ENCODE data around the gene KLHL29. TPM values are rescaled to one million over a fixed set of nuclear protein-coding genes. Genes with fewer than 3 reads are reported as not detected.

KLHL29 gene
- total RNA-seq, 1 experiment from 2014 or later: 43.1 TPM

GRCh38 chr2:23637011-23637778 lies 252.2 kb downstream of the KLHL29 start:
- intact Hi-C loops (cut with micrococcal nuclease): no loop called here
- no peak for TF ChIP-seq CTCF (IDR thresholded peaks at IDR 0.05; ENCODE audit: unreplicated experiment)
- CTCF ChIA-PET: interaction anchor here (0.6 to 1.6 kb wide), 5 partner anchors 11 to 703 kb away, joined by 3 to 5 read pairs (median 3); no protein-coding TSS in a partner anchor
- peaks cover 12% of the 10 kb centered on the region for H3K36me3 Mint-ChIP-seq (ENCODE audit: insufficient read depth, unreplicated experiment)
- no TSS peak for BruUV-seq (replicated peaks)
- no peak for DNase-seq (ENCODE audit: unreplicated experiment)
- no peak overlapping the region for H3K27ac Mint-ChIP-seq (ENCODE audit: low read depth, unreplicated experiment)
- no peak overlapping the region for H3K4me3 Mint-ChIP-seq (ENCODE audit: unreplicated experiment)
- no peaks in the 10 kb centered on the region for H3K27me3 Mint-ChIP-seq (ENCODE audit: insufficient read depth, unreplicated experiment)
- H3K4me1 Mint-ChIP-seq (ENCODE audit: insufficient read depth, unreplicated experiment): no peaks in the 10 kb centered on the region
- POLR2A ChIA-PET: no interaction called here
- no peaks in the 10 kb centered on the region for H3K9me3 Mint-ChIP-seq (ENCODE audit: unreplicated experiment)

GRCh38 chr2:23639406-23639982 lies 254.5 kb downstream of the KLHL29 start:
- intact Hi-C loops (cut with micrococcal nuclease): no loop called here
- no peak overlapping the region for H3K27ac Mint-ChIP-seq (ENCODE audit: low read depth, unreplicated experiment)

GRCh38 chr2:23640711-23641110 lies 255.7 kb downstream of the KLHL29 start:
- Mint-ChIP-seq H3K9me3 (ENCODE audit: unreplicated experiment) (no peaks in the 10 kb centered on the region), H3K36me3 (ENCODE audit: insufficient read depth, unreplicated experiment) (peaks cover 36% of the 10 kb centered on the region), H3K27me3 (ENCODE audit: insufficient read depth, unreplicated experiment) (no peaks in the 10 kb centered on the region), H3K4me3 (ENCODE audit: unreplicated experiment) (no peak overlapping the region), H3K27ac (ENCODE audit: low read depth, unreplicated experiment) (no peak overlapping the region), H3K4me1 (ENCODE audit: insufficient read depth, unreplicated experiment) (no peaks in the 10 kb centered on the region)
- no TSS peak for BruUV-seq (replicated peaks)
- ChIA-PET POLR2A (no interaction called here), CTCF (interaction anchor here (0.6 kb wide), 1 partner anchor 54 kb away, joined by 3 read pairs; no protein-coding TSS in a partner anchor)
- intact Hi-C loops (cut with micrococcal nuclease): no loop called here
- no peak for TF ChIP-seq CTCF (IDR thresholded peaks at IDR 0.05; ENCODE audit: unreplicated experiment)
- DNase-seq (ENCODE audit: unreplicated experiment): no peak

More at GRCh38 chr2:23639406-23639982, 254.5 kb downstream of the KLHL29 start:
- no peak for DNase-seq (ENCODE audit: unreplicated experiment)
- no peak overlapping the region for H3K4me3 Mint-ChIP-seq (ENCODE audit: unreplicated experiment)
- H3K4me1 Mint-ChIP-seq (ENCODE audit: insufficient read depth, unreplicated experiment): no peaks in the 10 kb centered on the region
- no peaks in the 10 kb centered on the region for H3K9me3 Mint-ChIP-seq (ENCODE audit: unreplicated experiment)
- no peak for TF ChIP-seq CTCF (IDR thresholded peaks at IDR 0.05; ENCODE audit: unreplicated experiment)
- CTCF ChIA-PET: interaction anchor here (0.5 to 0.8 kb wide), 3 partner anchors 16 to 235 kb away, joined by 3 to 5 read pairs (median 3); no protein-coding TSS in a partner anchor
- H3K36me3 Mint-ChIP-seq (ENCODE audit: insufficient read depth, unreplicated experiment): peaks cover 31% of the 10 kb centered on the region
- H3K27me3 Mint-ChIP-seq (ENCODE audit: insufficient read depth, unreplicated experiment): no peaks in the 10 kb centered on the region
- POLR2A ChIA-PET: no interaction called here
- BruUV-seq (replicated peaks): no TSS peak

- intact Hi-C loops (cut with micrococcal nuclease): no loop called here
- Mint-ChIP-seq H3K4me3 (ENCODE audit: unreplicated experiment) (no peak overlapping the region), H3K27me3 (ENCODE audit: insufficient read depth, unreplicated experiment) (no peaks in the 10 kb centered on the region), H3K36me3 (ENCODE audit: insufficient read depth, unreplicated experiment) (peaks cover 37% of the 10 kb centered on the region), H3K27ac (ENCODE audit: low read depth, unreplicated experiment) (no peak overlapping the region), H3K4me1 (ENCODE audit: insufficient read depth, unreplicated experiment) (no peaks in the 10 kb centered on the region), H3K9me3 (ENCODE audit: unreplicated experiment) (no peaks in the 10 kb centered on the region)
- ChIA-PET CTCF (interaction anchor here (0.6 kb wide), 1 partner anchor 242 kb away, joined by 4 read pairs; no protein-coding TSS in a partner anchor), POLR2A (no interaction called here)
- TF ChIP-seq CTCF (IDR thresholded peaks at IDR 0.05; ENCODE audit: unreplicated experiment): no peak
- BruUV-seq (replicated peaks): no TSS peak
- DNase-seq (ENCODE audit: unreplicated experiment): no peak
Measured at GRCh38 chr2:23642516-23642915, 257.5 kb downstream of the KLHL29 start.
